ENCODE results near the gene MIOX. TPM values are rescaled to one million over a fixed set of nuclear protein-coding genes. Genes with fewer than 3 reads are reported as not detected.

Gene MIOX
- total and polyA plus RNA-seq, 9 of the 15 experiments (the other 6 are each of a cell fraction or from before 2014, with no cell fraction given): 0.08 TPM; not detected in 8

GRCh38 chr22:50525858-50526107 lies 39.1 kb downstream of the MIOX start:
- CTCF ChIA-PET (ENCODE audit: low intra/inter-chr PET ratio): interaction anchor here (1.2 kb wide), 1 partner anchor 50 kb away, joined by 3 read pairs; no protein-coding TSS in a partner anchor
- FAIRE-seq: no peak
- peak overlapping the region; percentile 88 for H3K4me2 ChIP-seq (ENCODE audit: insufficient read depth, low read length)
- H3K9me3 ChIP-seq (replicated peaks; ENCODE audit: control insufficient read depth, insufficient read depth, low read depth, low read length): no peaks in the 10 kb centered on the region
- H3K79me2 ChIP-seq (ENCODE audit: control insufficient read depth, insufficient read depth, low read length): peaks cover 34% of the 10 kb centered on the region
- BruUV-seq (replicated peaks): no TSS peak
- H3K9me1 ChIP-seq (ENCODE audit: control insufficient read depth, insufficient read depth, low read length): no peaks in the 10 kb centered on the region
- H3K4me1 ChIP-seq (replicated peaks in 1 of 2; ENCODE audit: control insufficient read depth in 2 of 2, insufficient read depth in 2 of 2, low read length in 2 of 2): peaks cover 8 to 69% of the 10 kb centered on the region in 2 experiments; a peak in 4 of 5 replicates
- TF ChIP-seq YY1 (IDR thresholded peaks at IDR 0.05; ENCODE audit: borderline replicate concordance in 1 of 3, control insufficient read depth in 1 of 3, extremely low read depth in 1 of 3, insufficient read depth in 3 of 3, insufficient read length in 1 of 3, insufficient replicate concordance in 2 of 3, low read depth in 1 of 3, low read length in 2 of 3): peak in 1 of 3 experiments; percentile 13
- no peak for TF ChIP-seq BMI1 (IDR thresholded peaks at IDR 0.05; ENCODE audit: low read length)
- TF ChIP-seq USF1 (CRISPR knock-in tag; IDR thresholded peaks at IDR 0.05): 0 out of 2 replicates have a peak, but pooled peaks have one; percentile 2
- TF ChIP-seq CREB1 (IDR thresholded peaks at IDR 0.05): 0 out of 2 replicates have a peak, but pooled peaks have one; percentile 3
- no peak for TF ChIP-seq CREB1 (CRISPR knock-in tag; IDR thresholded peaks at IDR 0.05)
- TF ChIP-seq POLR2G (IDR thresholded peaks at IDR 0.05; ENCODE audit: low read depth, low read length): 0 out of 2 replicates have a peak, but pooled peaks have one; percentile 23
- no peak for TF ChIP-seq SMAD3 (CRISPR knock-in tag; conservative IDR thresholded peaks at IDR 0.05)
- peak; percentile 87; the same call in 1 of the 2 replicates for TF ChIP-seq ZBTB7A (IDR thresholded peaks at IDR 0.05; ENCODE audit: borderline replicate concordance, control insufficient read depth, low read depth, low read length)
- TF ChIP-seq POLR2H (tag; IDR thresholded peaks at IDR 0.05; ENCODE audit: low read depth): 0 out of 2 replicates have a peak, but pooled peaks have one; percentile 1
- TF ChIP-seq GTF2E2 (tag; IDR thresholded peaks at IDR 0.05): 0 out of 2 replicates have a peak, but pooled peaks have one; percentile 49
- no peaks in the 10 kb centered on the region for H3K27me3 ChIP-seq (ENCODE audit: control insufficient read depth in 2 of 2, insufficient read depth in 2 of 2, low read length in 2 of 2)
- H3K9ac ChIP-seq (ENCODE audit: insufficient read depth in 1 of 2, low read depth in 2 of 2, low read length in 2 of 2): peak overlapping the region; percentile 86 to 96
- H4K20me1 ChIP-seq (replicated peaks; ENCODE audit: control insufficient read depth, insufficient read depth, low read length): peaks cover 12% of the 10 kb centered on the region; the same call in 1 of the 2 replicates
- intact Hi-C loops (cut with micrococcal nuclease) (loop anchor here (1.0 to 5.0 kb wide), 2 partner anchors 9 to 37 kb away; partner anchors contain the start of gene SYCE3), in situ Hi-C loops (cut with MboI) (no loop called here)
- no CpG with 5 or more reads among the region's 33 CpGs for WGBS (ENCODE audit: insufficient coverage, low coverage, missing lambda C conversion rate)
- peak overlapping the region; percentile 89 for H3K27ac ChIP-seq (ENCODE audit: extremely low read depth, low read depth, low read length)
- H3K4me3 ChIP-seq: peak overlapping the region; percentile 71
- no peak for DNase-seq (ENCODE audit: extremely low read depth in 1 of 4, low spot score in 3 of 4)
- POLR2A ChIA-PET: interaction anchor here (0.7 to 5.3 kb wide), 7 partner anchors 11 to 57 kb away, joined by 3 to 65 read pairs (median 5); partner anchors contain the start of genes CHKB, LMF2, NCAPH2 and SYCE3
- H3K36me3 ChIP-seq (ENCODE audit: control insufficient read depth, insufficient read depth, low read length): peaks cover 39% of the 10 kb centered on the region; the same call in 1 of the 3 replicates
- ATAC-seq: no peak
- peak overlapping the region; percentile 82 for H2AFZ ChIP-seq (ENCODE audit: low read depth, low read length)
